Panc1 (cell line): ENCODE data around the gene TAC3. TPM values are rescaled to one million over a fixed set of nuclear protein-coding genes. Genes with fewer than 3 reads are reported as not detected.

Source experiments
- ATAC-seq: fragments of 200-7000 bp; cut with Tn5 transposase; 2 replicates; pipeline ENCODE4 v1.9.1; 2020; ENCODE audit warnings: mild to moderate bottlenecking, moderate library complexity
- BruUV-seq: library from RNA; stranded (reverse); fragments of 400-500 nt; replicated peaks from 2 replicates; lab custom pipeline; 2021; lab: Mats Ljungman, UMichigan
- CTCF ChIA-PET: fragments of 300-600 bp; sonication (Branson Sonifier 250); formaldehyde crosslinking; loops from one replicate; lab custom pipeline; 2022; ENCODE audit warnings: antibody characterized with exemption; lab: Charles Lee
- POLR2A ChIA-PET: fragments of 300-600 bp; sonication (Branson Sonifier 250); formaldehyde crosslinking; loops from one replicate; lab custom pipeline; 2022; ENCODE audit warnings: antibody characterized with exemption; lab: Charles Lee
- DNase-seq: peaks from one replicate; pipeline ENCODE4 v3.0.0-alpha.2; 2010; ENCODE audit warnings: low read depth, low spot score
- H3K27ac ChIP-seq: 2 replicates; pipeline ENCODE4 v1.5.1; 2011; ENCODE audit warnings: mild to moderate bottlenecking, low read length, inconsistent platforms
- H3K27me3 ChIP-seq: fragments of 200-500 bp; sonication (Bioruptor generic); 2 replicates; pipeline ENCODE4 v1.6.0; 2014; ENCODE audit warnings: low read length, inconsistent platforms; ENCODE audit not compliant: control insufficient read depth, insufficient read depth
- H3K36me3 ChIP-seq: fragments of 200-500 bp; sonication (Bioruptor generic); 2 replicates; pipeline ENCODE4 v1.5.1; 2014; ENCODE audit warnings: inconsistent platforms, mild to moderate bottlenecking, low read length, moderate library complexity; ENCODE audit not compliant: control insufficient read depth, insufficient read depth
- H3K4me1 ChIP-seq: 2 replicates; pipeline ENCODE4 v1.5.1; 2011; ENCODE audit warnings: inconsistent platforms, mild to moderate bottlenecking, low read length, moderate library complexity; ENCODE audit not compliant: control insufficient read depth, insufficient read depth
- H3K4me3 ChIP-seq, 2 experiments: 2 replicates each; pipeline ENCODE4 v1.5.1; 2011 to 2012; ENCODE audit warnings: low read depth in 2 of 2, low read length in 2 of 2, mild to moderate bottlenecking in 2 of 2, inconsistent platforms in 1 of 2, moderate library complexity in 1 of 2
- H3K9me3 ChIP-seq: fragments of 200-500 bp; sonication (Bioruptor generic); 2 replicates; pipeline ENCODE4 v1.5.1; 2014; ENCODE audit warnings: low read depth, mild to moderate bottlenecking, inconsistent platforms, low read length, moderate library complexity; ENCODE audit not compliant: control insufficient read depth, insufficient read depth
- CTCF ChIP-seq: fragments of 450-650 bp; IDR thresholded peaks from 2 replicates; pipeline ENCODE4 v1.5.1; 2017; ENCODE audit warnings: mild to moderate bottlenecking
- POLR2AphosphoS5 ChIP-seq: IDR thresholded peaks from 2 replicates; pipeline ENCODE4 v1.6.1; 2012; ENCODE audit warnings: mild to moderate bottlenecking, low read depth, low read length, moderate library complexity
- REST ChIP-seq, 2 experiments: IDR thresholded peaks; 2 replicates each; pipeline ENCODE4 v1.6.1; 2011 to 2012; ENCODE audit warnings: low read depth in 2 of 2, control low read depth in 1 of 2, low read length in 1 of 2, mild to moderate bottlenecking in 1 of 2, moderate library complexity in 1 of 2; ENCODE audit not compliant: insufficient read depth in 1 of 2
- SIN3A ChIP-seq: IDR thresholded peaks from 2 replicates; pipeline ENCODE4 v1.6.1; 2012; ENCODE audit warnings: low read depth, mild to moderate bottlenecking, low read length, moderate library complexity, borderline replicate concordance; ENCODE audit not compliant: insufficient read depth
- TCF7L2 ChIP-seq: IDR thresholded peaks from 2 replicates; pipeline ENCODE4 v1.6.1; 2011; ENCODE audit warnings: mild to moderate bottlenecking, low read depth, low read length, inconsistent platforms
- in situ Hi-C: cut with HindIII; loops from 2 replicates; pipeline ENCODE4 v1.10.0; 2016; ENCODE audit warnings: low sequenced_read_pairs, low pct_unique_long_range_greater_than_20kb
- intact Hi-C: fragments of 100-400 bp; cut with micrococcal nuclease; formaldehyde crosslinking; loops from one replicate; pipeline ENCODE4 v1.10.0; 2022; ENCODE audit not compliant: unreplicated experiment
- total RNA-seq: library from RNA; stranded (reverse); gene quantifications from one replicate; pipeline ENCODE4 v1.2.1, GENCODE V29; 2021; ENCODE audit not compliant: unreplicated experiment

The TAC3 gene
- total RNA-seq, 1 experiment from 2014 or later: not detected

- Histone ChIP-seq H3K9me3 (no peaks in the 10 kb centered on the region), H3K27ac (no peak overlapping the region), H3K27me3 (no peaks in the 10 kb centered on the region; the same call in 1 of the 2 replicates), H3K36me3 (no peaks in the 10 kb centered on the region), H3K4me3 (no peak overlapping the region), H3K4me1 (no peaks in the 10 kb centered on the region)
- no peak for DNase-seq
- no peak for ATAC-seq
- ChIA-PET CTCF (no interaction called here), POLR2A (no interaction called here)
- BruUV-seq: no TSS peak
- intact Hi-C loops (no loop called here), in situ Hi-C loops (no loop called here)
- TF ChIP-seq CTCF (no peak), REST (IDR thresholded peaks at IDR 0.05; ENCODE audit: insufficient read depth in 1 of 2, low read depth in 2 of 2, low read length in 1 of 2) (no peak), POLR2AphosphoS5 (no peak), SIN3A (no peak), TCF7L2 (no peak)
Measured at GRCh38 chr12:56991319-56992246, 24.7 kb downstream of the TAC3 start.

- no peak for ATAC-seq
- intact Hi-C loops (no loop called here), in situ Hi-C loops (no loop called here)
- no TSS peak for BruUV-seq
- Histone ChIP-seq H3K4me1 (no peaks in the 10 kb centered on the region), H3K9me3 (no peaks in the 10 kb centered on the region), H3K36me3 (no peaks in the 10 kb centered on the region), H3K27ac (no peak overlapping the region), H3K27me3 (no peaks in the 10 kb centered on the region; the same call in 1 of the 2 replicates), H3K4me3 (no peak overlapping the region)
- ChIA-PET CTCF (no interaction called here), POLR2A (no interaction called here)
- DNase-seq: no peak
- no peak for TF ChIP-seq TCF7L2
- TF ChIP-seq POLR2AphosphoS5: no peak
- no peak for TF ChIP-seq REST (IDR thresholded peaks at IDR 0.05; ENCODE audit: insufficient read depth in 1 of 2, low read depth in 2 of 2, low read length in 1 of 2)
- no peak for TF ChIP-seq SIN3A
- TF ChIP-seq CTCF: no peak
Measured at GRCh38 chr12:56990648-56991318, 25.5 kb downstream of the TAC3 start.
